ENCODE data around the gene SYTL5.

- TF ChIP-seq CTCF (conservative IDR thresholded peaks at IDR 0.05; ENCODE audit: low read depth, low read length) (no peak), POLR2A (IDR thresholded peaks at IDR 0.05; ENCODE audit: low read depth, low read length) (no peak), RFX5 (IDR thresholded peaks at IDR 0.05; ENCODE audit: low read depth, low read length) (no peak), RCOR1 (IDR thresholded peaks at IDR 0.05; ENCODE audit: insufficient replicate concordance, low read length) (no peak), RAD21 (IDR thresholded peaks at IDR 0.05; ENCODE audit: low read length) (no peak), MAZ (IDR thresholded peaks at IDR 0.05; ENCODE audit: borderline replicate concordance, low read depth, low read length) (no peak), CHD1 (IDR thresholded peaks at IDR 0.05; ENCODE audit: low read depth, low read length) (no peak), CEBPB (IDR thresholded peaks at IDR 0.05; ENCODE audit: low read depth, low read length) (no peak), SMC3 (IDR thresholded peaks at IDR 0.05; ENCODE audit: low read depth, low read length) (no peak), MAFK (IDR thresholded peaks at IDR 0.05; ENCODE audit: low read depth, low read length) (no peak), FOS (IDR thresholded peaks at IDR 0.05; ENCODE audit: low read depth, low read length) (no peak)
- TF ChIP-seq, protein P1, sequence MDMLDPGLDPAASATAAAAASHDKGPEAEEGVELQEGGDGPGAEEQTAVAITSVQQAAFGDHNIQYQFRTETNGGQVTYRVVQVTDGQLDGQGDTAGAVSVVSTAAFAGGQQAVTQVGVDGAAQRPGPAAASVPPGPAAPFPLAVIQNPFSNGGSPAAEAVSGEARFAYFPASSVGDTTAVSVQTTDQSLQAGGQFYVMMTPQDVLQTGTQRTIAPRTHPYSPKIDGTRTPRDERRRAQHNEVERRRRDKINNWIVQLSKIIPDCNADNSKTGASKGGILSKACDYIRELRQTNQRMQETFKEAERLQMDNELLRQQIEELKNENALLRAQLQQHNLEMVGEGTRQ (IDR thresholded peaks at IDR 0.05; ENCODE audit: low read depth, low read length), result no peak
- TF ChIP-seq, protein P2, sequence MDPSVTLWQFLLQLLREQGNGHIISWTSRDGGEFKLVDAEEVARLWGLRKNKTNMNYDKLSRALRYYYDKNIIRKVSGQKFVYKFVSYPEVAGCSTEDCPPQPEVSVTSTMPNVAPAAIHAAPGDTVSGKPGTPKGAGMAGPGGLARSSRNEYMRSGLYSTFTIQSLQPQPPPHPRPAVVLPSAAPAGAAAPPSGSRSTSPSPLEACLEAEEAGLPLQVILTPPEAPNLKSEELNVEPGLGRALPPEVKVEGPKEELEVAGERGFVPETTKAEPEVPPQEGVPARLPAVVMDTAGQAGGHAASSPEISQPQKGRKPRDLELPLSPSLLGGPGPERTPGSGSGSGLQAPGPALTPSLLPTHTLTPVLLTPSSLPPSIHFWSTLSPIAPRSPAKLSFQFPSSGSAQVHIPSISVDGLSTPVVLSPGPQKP (IDR thresholded peaks at IDR 0.05; ENCODE audit: borderline replicate concordance, low read depth, low read length), result no peak
Observed at GRCh38 chrX:38126179-38126578, 119.8 kb downstream of the SYTL5 start.

All from IMR-90 (cell line).